HG02943 (cell line): ENCODE measurements around the gene RMRP.

Experiments
- ATAC-seq: cut with Tn5 transposase; IDR thresholded peaks from one replicate; pipeline ENCODE4 v1.9.1; 2021; ENCODE audit warnings: mild to moderate bottlenecking, low read depth, moderate library complexity; ENCODE audit not compliant: unreplicated experiment

RMRP gene

GRCh38 chr9:35687972-35688557, 30.2 kb upstream of the RMRP start:
- no peak for ATAC-seq

GRCh38 chr9:35687306-35687705, 29.5 kb upstream of the RMRP start:
- ATAC-seq = no peak

GRCh38 chr9:35686222-35687203, 28.7 kb upstream of the RMRP start:
- no peak for ATAC-seq

GRCh38 chr9:35685506-35685905, 27.7 kb upstream of the RMRP start:
- no peak for ATAC-seq

- no peak for ATAC-seq
Observed at GRCh38 chr9:35684921-35685320, 27.1 kb upstream of the RMRP start.

GRCh38 chr9:35683323-35683722, 25.5 kb upstream of the RMRP start:
- ATAC-seq = no peak

GRCh38 chr9:35682520-35683315, 24.9 kb upstream of the RMRP start:
- no peak for ATAC-seq

GRCh38 chr9:35682051-35682450, 24.2 kb upstream of the RMRP start:
- no peak for ATAC-seq

- no peak for ATAC-seq
Observed at GRCh38 chr9:35681341-35682002, 23.7 kb upstream of the RMRP start.

- ATAC-seq = no peak
Observed at GRCh38 chr9:35680331-35681105, 22.7 kb upstream of the RMRP start.

GRCh38 chr9:35679766-35680330, 22.0 kb upstream of the RMRP start:
- ATAC-seq = no peak

- no peak for ATAC-seq
Observed at GRCh38 chr9:35679091-35679490, 21.3 kb upstream of the RMRP start.

- no peak for ATAC-seq
Observed at GRCh38 chr9:35675732-35676392, 18.0 kb upstream of the RMRP start.

GRCh38 chr9:35675204-35675603, 17.4 kb upstream of the RMRP start:
- no peak for ATAC-seq

GRCh38 chr9:35674025-35674361, 16.2 kb upstream of the RMRP start:
- ATAC-seq = no peak

- ATAC-seq = no peak
Observed at GRCh38 chr9:35673132-35674024, 15.6 kb upstream of the RMRP start, which contains the start of gene CA9. CA9 (plus strand) TSS chr9:35673928; CDS start chr9:35673960, 32 bp downstream.

- no peak for ATAC-seq
Observed at GRCh38 chr9:35669331-35670145, 11.7 kb upstream of the RMRP start.
